GM19193 (cell line): ENCODE measurements around the gene IGF2.

Source experiments
- POLR2A ChIP-seq: IDR thresholded peaks from 4 replicates; pipeline ENCODE4 v1.6.1; 2011; ENCODE audit not compliant: insufficient read depth, insufficient read length; ENCODE audit errors: extremely low read depth

IGF2 gene

GRCh38 chr11:2163428-2163978 is 24.3 kb upstream of the IGF2 start:
- no peak for TF ChIP-seq POLR2A

GRCh38 chr11:2160736-2161259 is 21.6 kb upstream of the IGF2 start, which contains the start of gene INS:
TSS of gene INS (minus strand) at chr11:2161209. CDS start at chr11:2160971, 238 bp downstream.
- TF ChIP-seq POLR2A = no peak

GRCh38 chr11:2159536-2160413 is 20.6 kb upstream of the IGF2 start:
- no peak for TF ChIP-seq POLR2A

DNA sequence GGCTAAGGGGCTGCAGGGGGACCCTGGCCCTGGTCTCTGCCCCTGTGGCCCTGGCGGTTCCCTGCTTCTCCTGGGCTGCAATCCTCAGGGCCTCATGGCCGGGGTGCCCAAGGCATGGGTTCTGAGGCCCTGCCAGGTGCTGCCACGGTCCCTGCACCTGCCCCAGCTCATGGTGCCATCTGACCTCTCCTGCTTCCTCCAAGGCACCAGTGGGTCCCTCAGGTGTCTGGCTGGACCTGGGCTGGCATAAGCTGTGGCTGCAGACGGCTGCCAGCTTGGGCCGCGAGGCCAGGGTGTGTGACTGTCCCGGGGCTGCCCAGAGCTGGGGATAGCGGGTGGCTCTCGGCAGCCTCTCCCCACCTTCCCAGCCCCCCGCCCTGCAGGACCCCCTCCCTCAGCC is 19.8 kb upstream of the IGF2 start:
- no peak for TF ChIP-seq POLR2A

DNA sequence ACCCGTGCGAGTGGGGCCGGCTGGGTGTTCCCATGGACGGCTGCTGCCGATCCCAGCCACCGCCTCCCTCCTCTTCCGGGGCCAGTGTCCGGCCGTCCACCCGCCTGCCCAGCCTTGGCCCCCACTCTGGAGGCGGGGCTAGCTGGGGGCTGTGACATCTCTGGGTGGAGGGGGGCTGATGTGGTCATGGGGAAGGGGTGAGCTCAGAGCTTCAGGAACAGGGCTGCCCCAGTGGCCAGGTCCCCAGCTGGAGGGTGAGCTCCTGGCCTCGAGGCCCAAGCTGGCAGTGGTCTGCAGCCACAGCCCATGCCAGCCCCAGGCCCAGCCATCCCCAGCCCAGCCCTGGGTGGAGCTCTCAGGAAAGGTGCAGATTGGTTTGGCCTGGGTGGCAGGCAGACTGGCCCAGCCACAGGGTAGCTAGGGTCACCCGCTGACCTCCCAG is 19.1 kb upstream of the IGF2 start:
- no peak for TF ChIP-seq POLR2A

GRCh38 chr11:2157294-2158040 is 18.3 kb upstream of the IGF2 start:
- TF ChIP-seq POLR2A = no peak

GRCh38 chr11:2156416-2157182 is 17.4 kb upstream of the IGF2 start:
- TF ChIP-seq POLR2A = no peak

- TF ChIP-seq POLR2A = no peak
Observed at GRCh38 chr11:2155511-2155910, 16.3 kb upstream of the IGF2 start.

DNA sequence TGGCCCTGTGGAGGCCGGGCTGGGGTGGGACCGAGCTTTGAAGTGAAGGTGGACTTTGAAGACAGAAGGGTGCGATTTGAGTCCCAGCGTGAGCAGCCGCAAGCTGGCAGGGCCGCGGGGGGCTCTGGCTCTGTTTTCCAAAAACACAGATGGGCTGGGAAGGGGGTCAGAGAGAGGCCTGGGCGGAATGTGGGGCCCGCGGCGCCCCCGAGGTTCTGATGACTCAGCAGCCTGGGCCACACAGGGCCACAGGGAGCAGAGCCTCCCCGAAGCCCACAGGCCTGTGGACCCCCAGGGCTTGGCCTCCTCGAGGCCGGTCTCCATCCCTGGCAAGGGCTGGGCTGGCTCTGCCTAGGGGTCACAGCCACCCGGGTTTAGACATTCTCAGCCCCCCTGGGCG is 15.7 kb upstream of the IGF2 start:
- no peak for TF ChIP-seq POLR2A

- TF ChIP-seq POLR2A = no peak
Observed at GRCh38 chr11:2154195-2154585, 15.0 kb upstream of the IGF2 start.

DNA sequence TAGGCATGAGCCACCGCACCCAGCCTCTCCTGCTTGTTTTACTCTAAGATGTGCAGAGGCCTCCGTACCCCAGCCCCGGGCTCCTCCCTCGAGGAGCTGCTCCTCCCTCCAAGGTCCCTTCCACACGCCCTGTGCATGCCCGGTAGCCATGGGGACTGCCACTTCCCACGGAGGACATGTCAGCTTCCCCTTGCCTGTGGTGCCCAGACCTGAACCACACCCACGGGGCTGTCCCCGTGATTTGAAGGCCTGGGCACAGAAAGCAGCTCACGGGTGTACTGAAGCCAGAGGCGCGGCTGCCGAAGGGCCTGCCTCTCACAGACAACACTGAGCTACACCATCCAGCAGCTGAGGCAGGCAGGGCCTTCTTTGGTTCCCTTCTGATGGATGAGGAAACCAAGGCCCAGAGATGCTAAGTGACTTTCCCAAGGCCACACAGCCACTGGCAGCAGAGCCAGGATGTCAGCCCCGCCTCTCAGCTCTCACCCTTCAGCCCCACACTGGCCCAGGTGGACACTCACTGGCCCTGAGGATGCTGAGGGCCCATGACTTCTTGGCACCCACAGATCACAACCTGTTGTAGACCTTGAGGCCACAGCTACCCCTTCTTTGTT is 14.5 kb upstream of the IGF2 start:
- no peak for TF ChIP-seq POLR2A

- TF ChIP-seq POLR2A = no peak
Observed at GRCh38 chr11:2151500-2152257, 12.5 kb upstream of the IGF2 start.
